Esophagus muscularis mucosa (tissue), 4 donors: ENCODE measurements around the gene KLHL14. TPM values are rescaled to one million over a fixed set of nuclear protein-coding genes. Genes with fewer than 3 reads are reported as not detected.

Experiments
- DNase-seq: peaks from one replicate; pipeline ENCODE4 v3.0.0-alpha.2; 2017; ENCODE audit errors: extremely low spot score
- H3K27ac ChIP-seq, 4 donors: fragments of 200-600 bp; sonication (generic); replicated peaks in 1 of 4; 1 replicate in 3 of 4; 2 replicates in 1 of 4; pipeline ENCODE4 v1.5.1; 2016 to 2019; ENCODE audit warnings: mild to moderate bottlenecking in 1 of 4
- H3K27me3 ChIP-seq, 4 donors: fragments of 200-600 bp; sonication (generic); one replicate each; pipeline versions ENCODE4 v1.5.1 to v1.6.0; 2016 to 2019
- H3K36me3 ChIP-seq, 4 donors: fragments of 200-600 bp; sonication (generic); one replicate each; pipeline ENCODE4 v1.5.1; 2016 to 2019
- H3K4me1 ChIP-seq, 4 donors: fragments of 200-600 bp; sonication (generic); one replicate each; pipeline ENCODE4 v1.5.1; 2016 to 2019
- H3K4me3 ChIP-seq, 4 donors: fragments of 200-600 bp; sonication (generic); 1 replicate in 2 of 4; 2 replicates in 2 of 4; pipeline ENCODE4 v1.5.1; 2016 to 2019; ENCODE audit warnings: mild to moderate bottlenecking in 4 of 4, moderate library complexity in 1 of 4
- H3K9me3 ChIP-seq, 4 donors: fragments of 200-600 bp; sonication (generic); 1 replicate in 3 of 4; 2 replicates in 1 of 4; pipeline ENCODE4 v1.5.1; 2016 to 2019
- EP300 ChIP-seq: sonication (generic); formaldehyde crosslinking; IDR thresholded peaks from one replicate; pipeline ENCODE4 v1.6.1; 2017; ENCODE audit warnings: antibody characterized with exemption
- POLR2A ChIP-seq: fragments of 450-650 bp; IDR thresholded peaks from one replicate; pipeline ENCODE4 v1.6.1; 2017; ENCODE audit warnings: antibody characterized with exemption, moderate library complexity, mild to moderate bottlenecking, low read depth
- POLR2AphosphoS5 ChIP-seq, 2 donors: sonication (generic); formaldehyde crosslinking; IDR thresholded peaks; one replicate each; pipeline ENCODE4 v1.6.1; 2017; ENCODE audit warnings: antibody characterized with exemption in 2 of 2
- WGBS: methylation state at CpG from one replicate; pipeline ENCODE4 v1.1.5; 2018; 5-methylcytosine and 5-hydroxymethylcytosine counted together
- intact Hi-C: fragments of 100-400 bp; cut with DNase I; formaldehyde crosslinking; loops from one replicate; pipeline ENCODE4 v1.15.1; 2023
- total RNA-seq, 4 donors: library from RNA; depleted of rRNA; stranded (reverse); fragments of >200 nt; gene quantifications; one replicate each; pipeline versions ENCODE4 v1.1.0 to v1.2.1, GENCODE V29; 2016
- TF ChIP-seq, protein P1 (sequence below), 3 experiments: fragments of 200-600 bp in 2 of 3; fragments of 450-650 bp in 1 of 3; sonication (generic) in 2 of 3; IDR thresholded peaks; one replicate each; pipeline ENCODE4 v1.5.1; 2017 to 2019; ENCODE audit warnings: antibody characterized with exemption in 3 of 3, mild to moderate bottlenecking in 2 of 3, moderate library complexity in 1 of 3

KLHL14 gene
- total RNA-seq, 4 donors from 2014 or later, result 0.06 to 0.50 (median 0.26) TPM; not detected in 1

DNA sequence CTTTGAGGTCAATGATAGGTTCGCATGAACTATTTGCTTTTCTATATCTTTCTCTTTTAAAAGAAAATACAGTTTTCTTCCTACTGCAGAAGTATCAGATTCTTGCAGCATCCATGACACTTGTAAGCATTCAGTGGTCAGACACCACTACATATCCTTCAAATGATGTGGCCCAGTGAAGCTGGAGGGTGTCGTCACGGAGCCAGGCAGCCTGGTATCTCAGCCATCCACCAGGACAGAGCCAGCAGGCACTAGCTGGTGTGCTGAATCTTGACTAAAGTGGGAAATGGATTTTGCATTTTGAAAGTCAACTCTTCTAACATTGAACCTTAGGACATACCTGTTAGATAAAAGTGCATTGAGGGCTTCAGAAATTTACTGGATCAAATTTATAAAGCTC, 5.4 kb downstream of the KLHL14 start:
- 95% methylated on average over 3 of the region's 3 CpGs for WGBS
- Histone ChIP-seq H3K36me3 (no peaks in the 10 kb centered on the region), H3K4me3 (no peak overlapping the region), H3K27ac (no peak overlapping the region), H3K27me3 (peaks cover 0 to 46% (median 26%) of the 10 kb centered on the region in 4 donors), H3K9me3 (no peaks in the 10 kb centered on the region), H3K4me1 (peaks cover 19 to 32% (median 29%) of the 10 kb centered on the region in 4 donors)
- TF ChIP-seq, protein P1, sequence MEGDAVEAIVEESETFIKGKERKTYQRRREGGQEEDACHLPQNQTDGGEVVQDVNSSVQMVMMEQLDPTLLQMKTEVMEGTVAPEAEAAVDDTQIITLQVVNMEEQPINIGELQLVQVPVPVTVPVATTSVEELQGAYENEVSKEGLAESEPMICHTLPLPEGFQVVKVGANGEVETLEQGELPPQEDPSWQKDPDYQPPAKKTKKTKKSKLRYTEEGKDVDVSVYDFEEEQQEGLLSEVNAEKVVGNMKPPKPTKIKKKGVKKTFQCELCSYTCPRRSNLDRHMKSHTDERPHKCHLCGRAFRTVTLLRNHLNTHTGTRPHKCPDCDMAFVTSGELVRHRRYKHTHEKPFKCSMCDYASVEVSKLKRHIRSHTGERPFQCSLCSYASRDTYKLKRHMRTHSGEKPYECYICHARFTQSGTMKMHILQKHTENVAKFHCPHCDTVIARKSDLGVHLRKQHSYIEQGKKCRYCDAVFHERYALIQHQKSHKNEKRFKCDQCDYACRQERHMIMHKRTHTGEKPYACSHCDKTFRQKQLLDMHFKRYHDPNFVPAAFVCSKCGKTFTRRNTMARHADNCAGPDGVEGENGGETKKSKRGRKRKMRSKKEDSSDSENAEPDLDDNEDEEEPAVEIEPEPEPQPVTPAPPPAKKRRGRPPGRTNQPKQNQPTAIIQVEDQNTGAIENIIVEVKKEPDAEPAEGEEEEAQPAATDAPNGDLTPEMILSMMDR (IDR thresholded peaks at IDR 0.05), result no peak
- TF ChIP-seq POLR2AphosphoS5 (IDR thresholded peaks at IDR 0.05) (no peak), POLR2A (no peak), EP300 (no peak)
- DNase-seq, result no peak
- intact Hi-C loops, result no loop called here

DNA sequence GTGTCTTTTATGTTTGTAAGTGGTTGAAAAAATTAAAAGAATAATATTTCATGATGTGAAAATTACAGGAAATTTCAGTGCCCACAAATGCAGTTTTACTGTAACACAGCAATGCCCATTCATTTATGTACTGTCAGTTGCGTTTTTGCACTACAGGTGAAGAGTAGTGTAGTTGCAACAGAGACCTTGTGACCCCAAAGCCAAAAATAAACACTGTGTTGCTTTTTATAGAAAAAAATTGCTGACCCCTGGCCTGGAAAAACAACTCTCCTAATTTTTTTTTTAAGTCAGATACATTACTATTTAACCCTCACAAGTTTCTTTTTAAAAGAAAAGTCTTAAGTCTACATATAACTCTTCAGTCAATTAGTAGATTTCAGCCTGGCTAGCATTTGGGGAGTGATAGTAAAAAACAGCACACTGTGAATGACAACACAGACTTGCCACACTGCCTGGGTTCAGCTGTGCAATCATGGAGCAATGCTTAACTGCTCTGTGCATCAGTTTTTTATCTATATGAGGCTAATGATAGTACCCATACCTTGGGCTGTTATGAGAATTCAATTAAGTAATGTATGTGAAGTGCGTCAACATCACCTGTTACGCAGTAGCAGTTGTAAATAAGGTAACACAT, 8.1 kb downstream of the KLHL14 start:
- intact Hi-C loops, result no loop called here
- Histone ChIP-seq H3K4me1 (peaks cover 0 to 5% (median 4%) of the 10 kb centered on the region in 4 donors), H3K36me3 (no peaks in the 10 kb centered on the region), H3K27ac (no peak overlapping the region), H3K4me3 (no peak overlapping the region), H3K9me3 (no peaks in the 10 kb centered on the region), H3K27me3 (peaks cover 0 to 19% (median 4%) of the 10 kb centered on the region in 4 donors)
- DNase-seq, result no peak
- TF ChIP-seq, protein P1 (IDR thresholded peaks at IDR 0.05), result no peak
- TF ChIP-seq POLR2A (no peak), EP300 (no peak), POLR2AphosphoS5 (IDR thresholded peaks at IDR 0.05) (no peak)
- 90% methylated on average over 3 of the region's 3 CpGs for WGBS

DNA sequence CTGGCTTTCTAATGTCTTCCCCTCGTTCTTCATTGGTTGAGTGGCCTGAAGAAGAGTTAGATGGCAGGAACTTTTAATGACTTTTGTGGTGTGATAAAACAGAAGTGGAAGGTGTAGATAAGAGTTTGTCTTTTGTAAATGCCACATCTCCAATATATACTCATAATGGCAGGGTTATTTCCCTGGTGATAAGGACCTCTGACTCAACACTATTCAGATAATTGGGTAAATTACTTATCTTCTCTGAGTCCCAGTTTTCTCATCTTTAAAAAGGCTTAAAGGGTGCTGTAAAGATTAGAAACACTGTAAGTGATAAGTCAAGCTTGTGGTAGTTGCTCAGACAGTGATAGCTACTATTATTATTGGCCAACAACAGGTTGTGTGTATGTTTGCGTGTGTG, 9.5 kb downstream of the KLHL14 start:
- TF ChIP-seq, protein P1 (IDR thresholded peaks at IDR 0.05), result no peak
- TF ChIP-seq EP300, result no peak
- TF ChIP-seq POLR2AphosphoS5 (IDR thresholded peaks at IDR 0.05), result no peak
- TF ChIP-seq POLR2A, result no peak
- H3K27ac ChIP-seq, result no peak overlapping the region
- intact Hi-C loops, result no loop called here
- no peaks in the 10 kb centered on the region for H3K36me3 ChIP-seq
- no peak overlapping the region for H3K4me3 ChIP-seq
- 86% methylated on average over 2 of the region's 2 CpGs for WGBS
- DNase-seq, result no peak
- peaks cover 0 to 6% (median 0%) of the 10 kb centered on the region in 4 donors for H3K27me3 ChIP-seq
- no peaks in the 10 kb centered on the region for H3K4me1 ChIP-seq
- H3K9me3 ChIP-seq, result no peaks in the 10 kb centered on the region

DNA sequence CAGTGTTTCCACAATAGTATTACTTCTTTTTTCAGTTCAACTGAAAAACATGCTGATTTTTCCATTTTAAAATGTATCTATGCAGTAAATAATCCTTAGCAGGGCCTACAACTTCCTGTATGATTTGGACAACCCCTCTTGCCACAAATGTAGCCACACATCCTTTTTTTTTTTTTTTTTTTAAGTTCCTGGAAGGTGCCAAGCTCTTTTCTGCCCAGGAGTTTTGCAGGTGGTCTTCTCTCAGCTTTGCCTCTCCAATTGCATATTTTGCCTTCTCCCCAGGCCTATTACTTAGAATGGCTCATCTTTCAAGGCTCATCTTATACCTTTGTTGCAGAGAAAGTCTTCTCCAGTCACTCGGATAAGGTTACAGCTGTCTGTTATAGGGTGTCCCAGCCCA, 11.6 kb downstream of the KLHL14 start:
- WGBS, result 75% methylated on average over 1 of the region's 1 CpG
- intact Hi-C loops, result no loop called here

More for the DNA sequence above, 11.6 kb downstream of the KLHL14 start:
- no peaks in the 10 kb centered on the region for H3K9me3 ChIP-seq
- H3K4me3 ChIP-seq, result no peak overlapping the region
- H3K27ac ChIP-seq, result no peak overlapping the region
- TF ChIP-seq POLR2A (no peak), POLR2AphosphoS5 (IDR thresholded peaks at IDR 0.05) (no peak), EP300 (no peak)
- TF ChIP-seq, protein P1 (IDR thresholded peaks at IDR 0.05), result no peak
- H3K4me1 ChIP-seq, result no peaks in the 10 kb centered on the region
- H3K36me3 ChIP-seq, result no peaks in the 10 kb centered on the region
- no peak for DNase-seq
- H3K27me3 ChIP-seq, result no peaks in the 10 kb centered on the region
